ENCODE measurements around the gene HSD17B10.
"Not testable (repeated sequence)": the region's sequence is repeated elsewhere in the genome, so short reads cannot be mapped to it uniquely, and the experiment has no call there.

The HSD17B10 gene

DNA sequence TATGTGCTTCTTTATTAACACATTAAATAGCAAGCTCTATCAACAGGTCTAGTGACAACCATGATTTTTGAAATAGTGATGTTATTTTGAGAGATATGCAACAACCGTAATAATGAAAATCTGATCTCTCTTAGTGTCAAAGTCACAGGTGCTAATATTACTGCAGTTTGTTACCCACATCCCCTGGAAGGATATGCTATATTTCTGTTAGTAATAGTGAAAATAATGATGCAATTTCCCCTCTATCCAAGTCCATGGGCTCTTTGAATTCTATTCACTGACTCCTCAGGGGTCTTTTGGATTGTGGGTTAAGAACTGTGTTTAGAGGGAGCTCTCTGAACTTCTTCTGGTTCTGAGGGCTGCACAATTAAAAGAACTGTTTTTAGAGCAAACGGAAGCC, 3.0 kb upstream of the HSD17B10 start:
- DNase-seq (ENCODE audit: low read depth in 2 of 2) = no peak

DNA sequence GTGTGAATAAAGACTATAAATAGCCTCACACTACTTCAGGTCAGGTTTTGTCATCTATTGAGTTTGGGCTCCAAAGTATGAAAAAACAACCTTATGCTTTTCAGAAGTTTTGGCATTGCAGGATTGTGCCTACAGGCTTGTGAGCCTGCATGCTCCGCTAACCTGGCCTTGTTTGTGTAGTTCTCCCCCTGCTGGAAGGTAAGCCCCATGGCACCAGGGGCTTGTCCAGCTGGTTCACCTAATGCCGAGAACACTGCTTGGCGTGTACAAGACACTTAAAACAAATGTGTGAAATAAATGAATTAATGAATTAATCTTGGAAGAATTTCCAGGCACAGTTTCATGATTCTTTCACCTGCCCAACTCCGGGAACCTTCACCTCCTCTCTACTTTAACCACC, 1.8 kb upstream of the HSD17B10 start:
- no peak for DNase-seq (ENCODE audit: low read depth in 2 of 2)

DNA sequence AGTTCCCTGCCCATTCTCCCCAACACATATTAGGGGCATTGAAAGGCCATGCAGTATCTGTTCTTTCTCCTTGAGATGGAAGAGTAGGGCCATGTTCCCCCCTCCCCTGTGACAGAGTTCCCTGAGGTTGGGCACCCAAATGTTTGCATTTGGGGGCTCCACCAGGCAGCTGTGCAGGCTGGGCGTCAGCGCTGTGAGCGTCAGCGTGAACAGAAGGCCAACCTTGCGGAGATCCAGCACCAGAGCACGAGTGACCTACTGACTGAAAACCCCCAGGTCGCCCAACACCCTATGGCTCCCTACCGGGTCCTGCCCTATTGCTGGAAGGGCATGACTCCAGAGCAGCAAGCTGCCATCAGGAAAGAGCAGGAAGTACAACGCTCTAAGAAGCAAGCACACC, 3.9 kb downstream of the HSD17B10 start:
- no peak for DNase-seq (ENCODE audit: low read depth in 2 of 2)

DNA sequence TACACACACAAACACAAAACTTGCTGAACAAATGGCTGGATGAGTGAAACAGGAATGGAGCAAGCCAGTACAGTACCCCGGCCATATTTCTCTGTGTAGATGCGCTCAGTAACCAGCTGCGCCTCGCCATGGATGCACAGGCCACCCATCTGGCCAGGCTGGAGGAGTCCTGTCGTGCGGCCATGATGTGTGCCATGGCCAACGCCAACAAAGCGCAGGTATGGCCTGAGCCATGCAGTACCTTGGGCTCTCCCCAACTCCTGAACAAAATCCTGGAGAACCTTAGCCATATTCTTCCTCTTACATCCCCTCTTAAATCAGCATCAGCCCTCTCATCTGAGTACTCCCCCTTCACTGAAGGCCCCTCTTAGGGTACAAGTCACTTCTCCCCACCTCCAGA, 4.4 kb downstream of the HSD17B10 start:
- DNase-seq (ENCODE audit: low read depth in 2 of 2) = no peak

DNA sequence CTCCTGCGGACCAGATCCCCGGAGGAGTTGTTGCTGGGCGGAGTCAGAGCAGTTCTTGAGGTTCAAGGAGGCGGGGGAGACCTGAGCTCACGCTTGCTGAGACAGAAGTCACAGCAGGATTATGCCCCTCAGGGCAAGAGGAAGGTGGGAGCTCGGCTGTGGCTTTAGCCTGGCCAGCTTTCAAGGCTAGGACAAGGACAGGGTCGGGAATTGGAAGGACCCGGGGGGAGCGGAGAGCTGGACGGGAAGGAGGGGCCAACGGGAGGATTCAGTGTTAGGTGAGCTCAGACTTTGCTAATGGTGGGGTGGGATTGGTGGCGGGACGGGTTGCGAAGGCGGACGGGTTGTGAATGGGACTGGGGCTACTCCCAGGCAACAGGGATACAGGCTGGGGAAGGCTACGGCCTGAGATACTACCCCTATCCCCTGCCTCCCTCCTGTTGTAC, 11.3 kb downstream of the HSD17B10 start, which contains the start of gene RIBC1:
RIBC1 (plus strand) TSS at position 13 of the 446 bp plus-strand sequence. CDS start 3,404 bp downstream, outside the sequence.
- DNase-seq (ENCODE audit: low read depth in 2 of 2) = no peak

DNA sequence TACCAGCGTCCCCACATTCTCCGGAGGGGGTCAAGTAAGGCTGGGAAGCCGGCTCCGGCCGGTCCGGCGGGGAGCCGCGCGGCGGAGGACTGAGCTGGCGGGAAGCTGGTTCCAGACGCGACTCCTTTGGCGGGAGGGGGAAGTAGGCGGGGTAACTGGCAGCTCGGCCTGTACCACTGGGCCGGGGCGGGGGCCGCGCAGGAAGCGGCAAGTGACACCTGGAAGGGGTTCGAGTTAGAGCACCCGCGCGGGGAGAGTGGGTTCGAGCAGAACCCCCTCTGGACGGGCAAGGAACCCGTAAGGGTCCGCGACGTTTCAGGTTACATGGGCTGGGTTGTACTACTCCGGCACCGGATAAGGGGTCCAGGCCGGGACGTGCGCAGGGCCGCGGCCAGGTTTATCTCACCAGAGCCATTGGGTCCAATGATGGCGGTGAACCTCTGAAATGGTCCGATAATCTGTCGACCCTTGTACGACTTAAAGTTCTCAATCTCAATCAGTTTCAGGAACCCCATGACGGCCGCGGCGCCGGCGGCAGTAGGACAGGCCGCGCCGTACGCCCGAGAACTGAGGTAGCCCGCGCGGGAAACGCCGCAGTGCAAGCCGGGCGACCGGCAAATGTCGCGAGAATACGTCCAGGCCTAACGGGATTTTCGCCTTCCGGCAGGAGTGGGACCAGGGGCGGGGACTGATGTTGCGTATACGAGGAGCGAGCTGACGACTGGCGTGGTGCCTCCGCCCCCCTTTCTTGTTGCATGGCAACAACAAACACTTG, 11.9 kb downstream of the HSD17B10 start, which contains the start of gene SMC1A:
SMC1A (minus strand) TSS at position 569 of the 775 bp plus-strand sequence; CDS start at position 515, 54 bp downstream.
- DNase-seq (ENCODE audit: low read depth in 2 of 2) = peak; percentile 85 to 86

DNA sequence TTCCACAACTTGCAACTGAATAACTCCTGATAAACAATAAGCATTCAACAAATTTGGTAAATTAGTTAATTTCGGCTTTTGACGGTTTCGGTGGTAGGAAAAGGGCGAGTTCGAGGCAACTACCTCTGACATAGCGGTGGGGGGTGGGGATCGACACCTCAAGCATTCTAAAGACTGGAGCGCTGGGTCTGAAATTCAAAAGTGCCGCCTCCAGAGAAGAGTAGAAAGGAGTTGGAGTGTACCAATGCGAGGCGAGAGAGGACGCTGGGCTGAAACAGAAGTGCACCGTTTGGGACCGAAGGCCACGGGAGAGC, 12.4 kb downstream of the HSD17B10 start:
- DNase-seq (ENCODE audit: low read depth in 2 of 2) = no peak

DNA sequence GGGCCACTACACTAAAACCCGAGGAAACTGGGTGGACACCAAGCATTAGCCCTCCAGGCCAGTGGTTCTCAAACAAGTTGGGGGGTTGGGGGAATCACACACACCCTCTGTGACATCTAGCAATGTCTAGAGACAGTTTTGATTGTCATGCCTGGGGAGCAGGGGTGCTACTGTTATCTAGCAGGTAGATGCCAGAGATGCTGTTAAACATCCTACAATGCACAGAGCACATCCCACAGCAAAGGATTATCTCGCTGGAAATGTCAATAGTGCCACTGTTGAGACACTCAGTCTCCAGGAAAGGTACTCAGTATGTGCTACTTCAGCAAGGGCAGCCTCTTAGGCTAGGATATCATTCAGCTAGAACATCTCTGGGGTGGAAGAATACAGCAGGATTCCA, 13.0 kb downstream of the HSD17B10 start:
- DNase-seq (ENCODE audit: low read depth in 2 of 2) = no peak

DNA sequence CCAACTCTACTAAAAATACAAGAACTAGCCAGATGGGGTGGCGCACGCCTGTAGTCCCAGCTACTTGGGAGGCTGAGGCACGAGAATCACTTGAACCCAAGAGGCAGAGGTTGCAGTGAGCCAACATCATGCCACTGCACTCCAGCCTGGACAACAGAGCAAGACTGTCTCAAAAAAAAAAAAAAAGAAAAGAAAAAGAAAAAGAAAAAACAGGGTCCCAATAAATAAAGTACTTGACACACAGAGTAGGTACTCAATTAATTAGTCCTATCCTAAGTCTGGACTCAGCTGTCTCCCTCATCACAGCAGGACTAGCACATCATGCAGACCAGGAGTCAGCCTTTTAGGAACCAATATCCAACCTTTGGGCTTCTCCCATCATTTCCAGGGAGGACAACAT, 13.8 kb downstream of the HSD17B10 start:
- DNase-seq (ENCODE audit: low read depth in 2 of 2) = not testable (repeated sequence)

DNA sequence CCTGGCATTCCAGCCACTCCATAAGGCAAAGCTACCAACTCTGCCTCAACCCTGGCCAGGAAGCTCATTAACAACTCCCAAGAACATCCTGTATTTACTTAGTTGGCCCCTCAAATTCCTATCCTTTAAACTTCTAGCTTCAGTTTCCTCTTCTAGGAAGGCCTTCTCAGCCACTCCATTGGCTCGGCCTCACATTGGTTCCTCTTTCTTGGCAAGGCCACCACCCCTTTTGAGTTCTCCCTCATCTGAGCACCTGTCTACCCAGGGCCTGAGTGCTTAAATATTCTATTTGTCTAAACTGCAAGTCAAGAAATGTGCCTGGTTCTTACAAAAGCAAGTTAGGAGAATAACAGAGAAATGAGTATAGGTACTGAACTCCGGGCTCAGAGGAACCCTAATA, 21.7 kb downstream of the HSD17B10 start:
- no peak for DNase-seq (ENCODE audit: low read depth in 2 of 2)

DNA sequence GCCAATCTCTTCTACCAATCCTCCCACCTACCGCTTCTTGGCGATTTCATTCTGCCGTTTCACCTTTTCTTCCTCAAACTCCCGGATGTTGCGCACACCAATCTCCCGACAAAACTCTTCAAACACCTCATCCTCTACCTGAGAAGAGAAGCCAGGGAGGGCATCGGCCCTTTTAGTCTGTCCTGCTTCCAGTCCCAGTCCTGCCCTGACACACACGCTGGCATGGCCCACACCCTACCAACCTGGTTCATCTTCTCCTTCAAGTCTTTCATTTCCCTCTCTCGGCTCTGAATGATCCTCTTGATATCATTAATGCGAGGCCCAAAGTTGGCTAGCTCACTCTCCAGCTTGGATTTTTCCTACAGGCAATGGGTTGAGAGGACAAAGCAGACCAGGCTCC, 30.6 kb downstream of the HSD17B10 start:
- no peak for DNase-seq (ENCODE audit: low read depth in 2 of 2)

DNA sequence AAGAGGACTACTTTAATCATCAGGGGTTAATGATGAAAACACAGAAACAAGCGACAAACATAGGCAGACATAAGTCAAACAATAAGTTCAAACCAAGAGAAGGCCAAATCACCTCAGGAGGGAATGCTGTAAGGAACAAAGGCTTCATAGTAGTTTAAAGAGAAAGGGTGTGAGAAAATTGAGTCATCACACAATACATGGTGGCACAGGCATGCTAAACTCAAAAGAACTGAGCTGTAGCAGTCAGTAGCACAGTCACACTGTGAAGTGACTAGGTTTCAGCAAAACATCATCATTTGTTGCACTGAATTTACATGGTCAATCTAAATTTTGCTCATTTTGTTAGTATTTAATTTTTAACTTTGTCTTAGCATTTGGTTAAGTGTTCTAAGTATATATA, 36.0 kb downstream of the HSD17B10 start:
- no peak for DNase-seq (ENCODE audit: low read depth in 2 of 2)

DNA sequence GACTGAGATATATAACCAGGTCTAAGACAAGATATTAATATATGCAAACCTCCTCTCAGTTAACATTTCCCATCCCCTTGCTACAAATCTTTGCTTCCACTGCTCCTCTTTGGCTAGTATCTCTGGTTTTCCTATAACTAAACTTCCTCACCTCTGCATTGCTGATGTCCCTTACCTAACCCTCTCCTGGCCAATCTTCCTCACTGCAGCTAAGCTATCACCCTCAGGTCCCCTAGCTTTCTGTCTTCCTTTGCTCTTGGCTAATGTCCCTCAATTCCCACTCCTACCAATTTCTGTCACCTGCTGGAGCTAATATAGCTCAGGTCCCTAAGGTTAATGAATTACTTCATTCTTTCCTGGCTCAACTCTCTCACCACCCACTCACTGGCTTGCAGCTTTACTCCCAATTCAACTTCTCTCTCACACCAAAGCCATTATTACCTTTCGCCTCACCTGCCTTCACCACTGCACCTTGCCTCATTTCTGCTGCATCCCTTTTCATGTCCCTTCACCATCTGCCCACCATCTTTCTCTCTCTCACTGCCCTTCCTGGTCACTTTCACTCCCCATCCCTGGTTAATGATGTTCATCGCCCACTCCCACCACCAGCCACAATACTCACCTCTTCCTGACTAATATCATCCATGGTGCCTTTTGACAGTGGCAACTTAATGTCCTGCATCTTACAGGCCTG, 38.4 kb downstream of the HSD17B10 start:
- no peak for DNase-seq (ENCODE audit: low read depth in 2 of 2)

DNA sequence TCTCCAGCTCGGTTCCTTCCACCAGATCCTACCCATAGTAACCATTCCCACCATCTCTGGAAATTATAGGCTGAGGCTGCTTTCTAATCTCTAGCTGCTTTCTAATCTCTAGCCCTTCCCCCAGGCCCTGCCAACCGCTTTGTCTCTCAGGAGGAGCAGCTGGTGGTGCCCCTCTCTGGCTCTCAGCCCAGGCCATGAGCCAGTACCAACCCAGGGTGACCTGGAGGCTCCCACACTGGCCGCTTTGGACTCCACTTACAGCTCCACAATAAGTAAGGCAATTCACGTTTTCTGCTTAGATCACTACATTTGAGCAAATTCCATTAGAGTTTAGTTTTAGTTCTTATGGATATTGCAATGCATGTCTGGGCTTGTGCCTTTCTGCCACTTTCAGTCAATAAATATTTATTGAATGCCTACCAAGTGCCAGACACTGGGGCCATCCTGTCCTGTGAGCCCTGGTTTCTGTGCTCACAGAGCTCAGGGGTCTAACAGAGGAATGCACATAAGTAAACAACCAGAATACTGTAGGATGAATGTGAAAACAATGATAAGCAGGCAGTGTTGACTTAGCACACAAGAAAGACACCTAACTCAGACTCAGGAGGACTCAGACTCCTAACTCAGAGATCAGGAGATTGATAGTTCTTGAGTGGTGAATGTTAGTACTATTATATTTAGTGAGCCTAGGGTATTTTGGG, 50.6 kb downstream of the HSD17B10 start:
- DNase-seq (ENCODE audit: low read depth in 2 of 2) = no peak

All from fibroblast of skin of left biceps (primary cell).